LNCaP clone FGC (cell line): ENCODE results near the gene ITGAV.

Experiments used
- DNase-seq: peaks from one replicate; pipeline ENCODE4 v3.0.0-alpha.2; 2011; ENCODE audit warnings: low read depth
- H3K4me3 ChIP-seq: 2 replicates; pipeline ENCODE4 v1.5.1; 2011; ENCODE audit warnings: mild to moderate bottlenecking, low read depth, low read length, control low read depth
- CTCF ChIP-seq: IDR thresholded peaks from 2 replicates; pipeline ENCODE4 v1.5.1; 2012; ENCODE audit warnings: mild to moderate bottlenecking; ENCODE audit not compliant: control insufficient read depth, insufficient read depth; ENCODE audit errors: extremely low read depth

Gene ITGAV

DNA sequence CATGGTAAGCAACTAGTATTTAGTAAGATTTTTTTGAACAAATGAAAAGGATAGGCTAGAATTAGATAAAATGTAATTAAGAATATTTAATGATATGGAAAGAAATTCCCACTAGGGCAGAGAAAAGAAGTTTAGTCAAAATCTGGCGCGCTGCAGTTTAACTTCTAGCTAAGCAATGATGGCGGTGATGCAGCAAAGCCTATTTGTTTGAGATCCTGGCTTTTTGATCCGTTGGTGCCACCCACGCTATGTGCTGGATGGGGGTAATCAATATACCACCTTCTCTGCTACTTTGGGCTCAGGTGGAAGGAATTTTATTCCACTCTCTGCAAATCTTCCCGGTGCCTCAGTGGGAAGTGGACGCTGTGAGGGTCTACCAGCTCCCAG lies 103.6 kb downstream of the ITGAV start:
- DNase-seq = no peak
- TF ChIP-seq CTCF = no peak
- H3K4me3 ChIP-seq = no peak overlapping the region

GRCh38 chr2:186695081-186695756 lies 105.4 kb downstream of the ITGAV start:
- no peak for DNase-seq
- no peak for TF ChIP-seq CTCF
- H3K4me3 ChIP-seq = no peak overlapping the region

DNA sequence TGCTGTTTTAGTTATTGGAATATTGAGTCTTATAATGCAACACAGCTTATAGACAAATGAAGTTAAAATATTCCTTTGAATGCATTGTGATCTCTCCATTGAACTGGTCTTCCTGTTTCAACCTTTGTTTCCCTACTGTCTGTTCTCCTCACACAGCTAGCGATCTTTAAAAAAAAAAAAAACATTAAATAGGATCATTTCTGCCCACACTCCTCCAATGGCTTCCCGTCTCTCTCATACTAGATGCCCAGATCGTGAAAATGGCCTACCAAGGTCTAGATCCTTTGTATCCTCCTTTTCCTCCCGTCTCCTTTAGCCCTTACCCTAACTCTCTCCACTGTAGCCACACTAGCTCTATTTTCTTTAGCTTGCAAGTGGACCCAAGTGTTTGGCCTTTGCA lies 106.4 kb downstream of the ITGAV start:
- no peak for DNase-seq
- no peak overlapping the region for H3K4me3 ChIP-seq
- TF ChIP-seq CTCF = no peak

GRCh38 chr2:186696804-186697203 lies 106.9 kb downstream of the ITGAV start:
- no peak for DNase-seq
- no peak overlapping the region for H3K4me3 ChIP-seq
- TF ChIP-seq CTCF = no peak

- TF ChIP-seq CTCF = no peak
- DNase-seq = no peak
Measured at GRCh38 chr2:186697536-186697935, 107.7 kb downstream of the ITGAV start.

GRCh38 chr2:186699742-186700141 lies 109.9 kb downstream of the ITGAV start:
- no peak for TF ChIP-seq CTCF
- no peak for DNase-seq
- H3K4me3 ChIP-seq = no peak overlapping the region

More at GRCh38 chr2:186697536-186697935, 107.7 kb downstream of the ITGAV start:
- H3K4me3 ChIP-seq = no peak overlapping the region

- no peak overlapping the region for H3K4me3 ChIP-seq
- TF ChIP-seq CTCF = no peak
- no peak for DNase-seq
Measured at GRCh38 chr2:186702006-186702405, 112.2 kb downstream of the ITGAV start.
